ENCODE data around the gene UTF1. TPM values are rescaled to one million over a fixed set of nuclear protein-coding genes. Genes with fewer than 3 reads are reported as not detected.
A peak's percentile ranks its signal among the peaks of the same experiment; 100 is the strongest.

Gene UTF1
- total and polyA plus RNA-seq, 11 donors, result not detected

DNA sequence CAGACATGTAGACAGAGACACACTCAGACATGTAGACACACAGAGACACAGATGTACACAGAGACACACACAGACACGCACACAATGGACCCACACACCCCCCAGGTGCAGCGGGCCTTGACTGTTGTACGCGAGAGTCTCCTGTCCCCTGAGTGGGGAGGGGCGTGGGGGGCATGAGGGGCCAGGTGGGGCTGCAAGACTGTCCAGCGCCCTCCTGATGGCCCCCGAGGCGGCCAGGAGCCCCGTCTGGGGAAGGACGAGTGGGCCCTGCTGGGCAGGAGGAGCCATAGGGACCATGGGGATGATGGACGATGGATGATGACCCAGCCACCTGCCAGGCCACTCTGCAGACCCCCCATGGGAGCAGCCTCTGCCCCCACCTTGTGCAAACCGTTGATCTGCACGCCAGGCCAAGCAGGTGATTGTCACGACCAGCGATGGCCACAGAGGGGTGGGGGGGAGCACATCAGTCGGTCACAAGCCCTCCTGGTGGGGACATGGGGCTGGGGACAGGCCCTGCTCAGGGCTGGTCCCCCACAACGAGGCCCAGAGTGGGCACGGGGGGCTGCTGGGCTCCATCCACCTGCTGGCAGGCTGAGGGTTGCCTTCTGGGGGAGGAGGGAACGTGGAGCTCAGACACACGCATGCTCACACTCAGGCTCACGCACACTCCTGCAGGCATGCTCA lies 19.2 kb downstream of the UTF1 start:
- DNase-seq (no peak), ATAC-seq (no peak)
- TF ChIP-seq, protein P1, sequence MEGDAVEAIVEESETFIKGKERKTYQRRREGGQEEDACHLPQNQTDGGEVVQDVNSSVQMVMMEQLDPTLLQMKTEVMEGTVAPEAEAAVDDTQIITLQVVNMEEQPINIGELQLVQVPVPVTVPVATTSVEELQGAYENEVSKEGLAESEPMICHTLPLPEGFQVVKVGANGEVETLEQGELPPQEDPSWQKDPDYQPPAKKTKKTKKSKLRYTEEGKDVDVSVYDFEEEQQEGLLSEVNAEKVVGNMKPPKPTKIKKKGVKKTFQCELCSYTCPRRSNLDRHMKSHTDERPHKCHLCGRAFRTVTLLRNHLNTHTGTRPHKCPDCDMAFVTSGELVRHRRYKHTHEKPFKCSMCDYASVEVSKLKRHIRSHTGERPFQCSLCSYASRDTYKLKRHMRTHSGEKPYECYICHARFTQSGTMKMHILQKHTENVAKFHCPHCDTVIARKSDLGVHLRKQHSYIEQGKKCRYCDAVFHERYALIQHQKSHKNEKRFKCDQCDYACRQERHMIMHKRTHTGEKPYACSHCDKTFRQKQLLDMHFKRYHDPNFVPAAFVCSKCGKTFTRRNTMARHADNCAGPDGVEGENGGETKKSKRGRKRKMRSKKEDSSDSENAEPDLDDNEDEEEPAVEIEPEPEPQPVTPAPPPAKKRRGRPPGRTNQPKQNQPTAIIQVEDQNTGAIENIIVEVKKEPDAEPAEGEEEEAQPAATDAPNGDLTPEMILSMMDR (IDR thresholded peaks at IDR 0.05), result no peak
- TF ChIP-seq POLR2A (IDR thresholded peaks at IDR 0.05), result no peak
- Histone ChIP-seq H3K9me3 (no peaks in the 10 kb centered on the region), H3K27ac (no peak overlapping the region), H3K4me3 (no peak overlapping the region), H3K27me3 (peaks cover 0 to 55% (median 27%) of the 10 kb centered on the region in 9 donors), H3K4me1 (peaks cover 0 to 12% (median 0%) of the 10 kb centered on the region in 12 donors), H3K36me3 (no peaks in the 10 kb centered on the region)
- WGBS, 4 donors, result 63 to 78% (median 69%) methylated on average over 18 to 21 of the region's 21 CpGs
- intact Hi-C loops (cut with DNase I), result no loop called here

DNA sequence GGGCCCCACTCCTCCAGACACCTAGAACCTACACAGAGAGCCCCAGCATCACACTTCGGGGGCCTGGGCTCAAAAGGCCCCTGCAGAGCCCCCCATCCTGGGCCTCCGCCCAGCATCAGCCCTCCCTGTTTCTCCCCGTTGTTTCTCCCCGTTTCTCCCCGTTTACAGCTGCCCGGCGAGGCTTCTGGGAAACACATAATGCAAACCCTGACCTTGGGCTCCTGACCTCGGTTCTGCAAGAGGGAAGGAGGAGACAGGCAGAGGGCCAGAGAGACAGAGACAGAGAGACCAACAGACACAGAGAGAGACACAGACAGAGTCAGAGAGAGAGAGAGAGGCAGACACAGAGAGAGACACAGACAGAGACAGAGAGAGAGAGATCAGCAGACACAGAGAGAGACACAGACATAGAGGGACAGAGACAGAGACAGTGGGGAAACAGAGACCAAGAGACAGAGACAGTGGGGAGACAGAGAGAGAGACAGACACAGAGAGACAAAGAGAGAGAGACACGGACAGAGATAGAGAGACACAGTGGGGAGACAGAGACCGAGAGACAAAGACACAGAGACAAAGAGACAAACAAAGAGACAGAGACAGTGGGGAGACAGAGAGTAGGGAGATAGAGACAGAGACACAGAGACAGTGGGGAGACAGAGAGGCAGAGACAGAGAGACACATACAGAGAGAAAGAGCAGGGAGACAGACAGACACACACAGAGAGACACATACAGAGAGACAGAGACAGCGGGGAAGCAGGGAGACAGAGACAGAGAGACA lies 20.1 kb downstream of the UTF1 start:
- Histone ChIP-seq H3K4me1 (peaks cover 0 to 12% (median 0%) of the 10 kb centered on the region in 12 donors), H3K4me3 (no peak overlapping the region), H3K36me3 (no peaks in the 10 kb centered on the region), H3K27me3 (peaks cover 0 to 48% (median 22%) of the 10 kb centered on the region in 9 donors), H3K27ac (no peak overlapping the region), H3K9me3 (no peaks in the 10 kb centered on the region)
- 50 to 71% (median 58%) methylated on average over 11 of the region's 11 CpGs for WGBS, 4 donors
- intact Hi-C loops (cut with DNase I), result no loop called here
- ATAC-seq (no peak), DNase-seq (no peak)
- TF ChIP-seq, protein P1 (IDR thresholded peaks at IDR 0.05), result no peak
- TF ChIP-seq POLR2A (IDR thresholded peaks at IDR 0.05), result no peak

DNA sequence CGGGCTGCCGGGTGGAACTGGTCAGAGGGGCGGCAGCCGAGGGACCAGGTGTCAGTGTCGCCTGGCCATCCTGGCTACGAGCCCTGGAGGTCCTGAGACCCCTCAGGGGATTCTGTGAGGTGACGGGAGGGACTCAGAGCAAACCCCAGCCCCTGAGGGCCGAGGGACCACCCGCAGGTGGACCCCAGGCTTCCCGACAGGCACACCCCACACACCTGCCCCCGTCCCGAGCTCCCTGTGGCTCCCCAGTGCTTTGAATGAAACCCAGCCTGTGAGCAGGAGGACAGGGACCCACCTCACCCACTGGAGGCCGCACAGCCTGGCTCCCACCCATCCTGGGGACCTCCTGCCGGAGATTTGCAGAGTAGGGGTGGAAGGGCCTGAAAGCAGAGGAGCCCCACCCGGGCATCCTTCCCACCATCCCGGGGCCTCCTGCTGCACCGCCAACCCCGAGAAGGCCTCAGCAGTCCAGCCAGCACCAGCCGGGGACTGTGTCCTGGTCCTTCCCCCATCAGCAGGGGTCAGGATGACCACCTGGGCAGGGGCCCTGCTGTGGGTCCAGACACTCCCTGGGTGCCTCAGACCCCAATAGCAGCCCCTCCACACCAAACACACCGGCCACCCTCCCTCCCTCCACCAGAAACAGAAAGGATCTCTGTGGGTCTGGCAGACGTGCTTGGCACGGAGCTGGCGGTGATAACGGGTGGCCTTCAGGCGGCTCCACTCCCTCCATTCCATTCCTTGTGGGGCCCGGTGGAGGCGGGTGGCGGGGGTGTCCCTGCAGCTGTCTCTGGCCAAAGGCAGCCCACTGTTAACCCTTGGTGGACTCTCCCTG lies 21.6 kb downstream of the UTF1 start:
- H3K27ac ChIP-seq, result no peak overlapping the region
- no peak overlapping the region for H3K4me3 ChIP-seq
- intact Hi-C loops (cut with DNase I), result no loop called here
- no peaks in the 10 kb centered on the region for H3K36me3 ChIP-seq
- ATAC-seq (peak in 3 of 4 donors; percentile 48 to 54 (median 50)), DNase-seq (no peak)
- peaks cover 0 to 35% (median 17%) of the 10 kb centered on the region in 9 donors for H3K27me3 ChIP-seq
- 44 to 55% (median 49%) methylated on average over 17 to 28 of the region's 28 CpGs for WGBS, 4 donors
- peaks cover 0 to 12% (median 0%) of the 10 kb centered on the region in 12 donors for H3K4me1 ChIP-seq
- TF ChIP-seq POLR2A (IDR thresholded peaks at IDR 0.05), result no peak
- TF ChIP-seq, protein P1 (IDR thresholded peaks at IDR 0.05), result no peak
- H3K9me3 ChIP-seq, result no peaks in the 10 kb centered on the region

DNA sequence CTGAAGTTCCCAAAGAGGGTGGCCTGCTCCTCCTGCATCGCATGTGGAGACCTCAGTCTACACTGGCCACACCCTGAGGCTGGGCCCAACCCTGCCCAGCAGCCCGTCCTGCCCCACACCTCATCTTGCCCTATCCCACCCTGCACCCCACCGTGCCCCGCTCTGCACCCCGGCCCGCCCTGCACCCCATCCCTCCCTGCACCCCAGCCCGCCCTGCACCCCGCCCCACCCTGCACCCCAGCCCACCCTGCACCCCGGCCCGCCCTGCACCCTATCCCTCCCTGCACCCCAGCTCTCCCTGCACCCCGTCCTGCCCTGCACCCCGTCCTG lies 22.2 kb downstream of the UTF1 start:
- Histone ChIP-seq H3K4me3 (no peak overlapping the region), H3K36me3 (no peaks in the 10 kb centered on the region), H3K27me3 (peaks cover 0 to 31% (median 15%) of the 10 kb centered on the region in 9 donors), H3K27ac (no peak overlapping the region), H3K9me3 (no peaks in the 10 kb centered on the region), H3K4me1 (peaks cover 0 to 16% (median 2%) of the 10 kb centered on the region in 12 donors)
- no peak for ATAC-seq
- intact Hi-C loops (cut with DNase I), result no loop called here
- WGBS, 4 donors, result 75 to 85% (median 82%) methylated on average over 9 to 12 of the region's 12 CpGs
- DNase-seq, result no peak
- TF ChIP-seq, protein P1 (IDR thresholded peaks at IDR 0.05), result no peak
- TF ChIP-seq POLR2A (IDR thresholded peaks at IDR 0.05), result no peak
